ENCODE results near the gene BLOC1S2.
A peak's percentile ranks its signal among the peaks of the same experiment; 100 is the strongest.
"Not testable (repeated sequence)": the region's sequence is repeated elsewhere in the genome, so short reads cannot be mapped to it uniquely, and the experiment has no call there.

The BLOC1S2 gene

DNA sequence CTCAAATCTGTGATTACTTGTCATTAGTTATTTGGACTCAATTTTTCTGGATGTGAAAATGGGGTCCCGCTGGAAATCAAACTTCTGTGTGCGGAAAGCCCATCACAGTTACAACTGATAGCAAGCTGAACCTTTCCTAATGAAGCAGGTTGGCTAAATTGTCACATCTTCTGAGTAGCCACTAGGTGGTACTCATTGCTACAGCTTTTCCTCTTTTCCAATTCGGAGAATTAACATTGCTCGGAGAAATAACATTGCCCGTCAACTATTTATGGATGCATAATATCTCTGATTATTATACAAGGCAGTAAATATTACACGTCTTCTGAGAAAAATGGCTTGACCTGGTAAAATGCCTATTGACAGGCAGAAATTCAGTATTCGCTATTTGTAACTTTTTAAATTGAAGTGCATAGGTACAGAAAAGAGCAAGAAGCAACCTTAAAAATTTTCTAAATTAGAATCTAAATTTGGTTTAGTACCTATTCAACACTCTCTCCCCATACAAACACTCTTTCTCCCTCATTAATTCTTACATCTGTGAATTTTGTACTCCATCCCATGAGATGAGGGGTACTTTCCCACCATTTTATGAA lies 17.3 kb upstream of the BLOC1S2 start:
- intact Hi-C loops (cut with DNase I; ENCODE audit: low total_unique reads), result no loop called here
- Histone ChIP-seq H3K9me3 (no peaks in the 10 kb centered on the region), H3K4me1 (no peaks in the 10 kb centered on the region), H3K27me3 (peaks cover 0 to 39% of the 10 kb centered on the region in 2 donors), H3K27ac (no peak overlapping the region), H3K4me3 (no peak overlapping the region), H3K36me3 (no peaks in the 10 kb centered on the region)
- DNase-seq, result no peak
- TF ChIP-seq, protein P1, sequence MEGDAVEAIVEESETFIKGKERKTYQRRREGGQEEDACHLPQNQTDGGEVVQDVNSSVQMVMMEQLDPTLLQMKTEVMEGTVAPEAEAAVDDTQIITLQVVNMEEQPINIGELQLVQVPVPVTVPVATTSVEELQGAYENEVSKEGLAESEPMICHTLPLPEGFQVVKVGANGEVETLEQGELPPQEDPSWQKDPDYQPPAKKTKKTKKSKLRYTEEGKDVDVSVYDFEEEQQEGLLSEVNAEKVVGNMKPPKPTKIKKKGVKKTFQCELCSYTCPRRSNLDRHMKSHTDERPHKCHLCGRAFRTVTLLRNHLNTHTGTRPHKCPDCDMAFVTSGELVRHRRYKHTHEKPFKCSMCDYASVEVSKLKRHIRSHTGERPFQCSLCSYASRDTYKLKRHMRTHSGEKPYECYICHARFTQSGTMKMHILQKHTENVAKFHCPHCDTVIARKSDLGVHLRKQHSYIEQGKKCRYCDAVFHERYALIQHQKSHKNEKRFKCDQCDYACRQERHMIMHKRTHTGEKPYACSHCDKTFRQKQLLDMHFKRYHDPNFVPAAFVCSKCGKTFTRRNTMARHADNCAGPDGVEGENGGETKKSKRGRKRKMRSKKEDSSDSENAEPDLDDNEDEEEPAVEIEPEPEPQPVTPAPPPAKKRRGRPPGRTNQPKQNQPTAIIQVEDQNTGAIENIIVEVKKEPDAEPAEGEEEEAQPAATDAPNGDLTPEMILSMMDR (IDR thresholded peaks at IDR 0.05), result peak; percentile 36 to 40

DNA sequence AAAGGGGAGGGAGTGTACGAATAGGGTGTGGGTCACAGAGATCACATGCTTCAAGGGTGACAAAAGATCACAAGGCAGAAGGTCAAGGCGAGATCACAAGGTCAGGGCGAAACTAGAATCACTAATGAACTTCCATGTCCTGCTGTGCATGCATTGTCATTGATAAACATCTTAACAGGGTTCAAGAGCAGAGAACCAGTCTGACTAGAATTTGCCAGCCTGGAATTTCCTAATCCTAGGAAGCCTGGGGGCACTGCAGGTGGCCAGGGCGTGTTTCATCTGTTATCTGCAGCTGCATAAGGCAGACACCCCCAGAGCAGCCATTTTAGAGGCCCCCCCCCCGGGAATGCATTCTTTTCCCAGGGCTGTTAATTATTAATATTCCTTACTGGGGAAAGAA lies 14.6 kb upstream of the BLOC1S2 start:
- H3K27ac ChIP-seq; H3K36me3 ChIP-seq; DNase-seq; H3K9me3 ChIP-seq; H3K4me1 ChIP-seq; intact Hi-C loops (cut with DNase I; ENCODE audit: low total_unique reads); H3K4me3 ChIP-seq: not testable (repeated sequence)
- peaks cover 0 to 36% of the 10 kb centered on the region in 2 donors for H3K27me3 ChIP-seq

DNA sequence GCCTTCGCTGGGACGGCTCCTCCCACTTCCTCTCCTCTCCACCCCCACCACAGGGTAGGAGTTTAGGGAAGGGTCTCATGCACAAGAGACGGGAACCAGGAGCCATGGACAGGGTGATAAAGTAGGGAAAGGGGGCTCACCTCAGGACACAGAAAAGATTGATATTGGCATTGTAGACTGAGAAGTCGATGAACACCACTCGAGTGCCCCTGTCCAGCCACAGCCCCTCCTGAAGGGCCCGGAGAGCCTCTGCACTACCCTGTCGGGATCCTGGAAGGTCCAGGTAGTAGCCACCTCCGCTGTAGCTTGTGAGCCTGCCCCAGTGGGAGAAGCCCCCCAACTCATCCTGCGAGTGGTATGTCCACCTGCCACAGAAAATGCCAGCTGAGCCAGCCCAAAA lies 10.8 kb upstream of the BLOC1S2 start:
- no peaks in the 10 kb centered on the region for H3K4me1 ChIP-seq
- no peak overlapping the region for H3K27ac ChIP-seq
- DNase-seq, result no peak
- TF ChIP-seq, protein P1 (IDR thresholded peaks at IDR 0.05), result no peak
- no peaks in the 10 kb centered on the region for H3K9me3 ChIP-seq
- no peaks in the 10 kb centered on the region for H3K36me3 ChIP-seq
- H3K27me3 ChIP-seq, result peaks cover 0 to 33% of the 10 kb centered on the region in 2 donors
- intact Hi-C loops (cut with DNase I; ENCODE audit: low total_unique reads), result no loop called here
- no peak overlapping the region for H3K4me3 ChIP-seq

DNA sequence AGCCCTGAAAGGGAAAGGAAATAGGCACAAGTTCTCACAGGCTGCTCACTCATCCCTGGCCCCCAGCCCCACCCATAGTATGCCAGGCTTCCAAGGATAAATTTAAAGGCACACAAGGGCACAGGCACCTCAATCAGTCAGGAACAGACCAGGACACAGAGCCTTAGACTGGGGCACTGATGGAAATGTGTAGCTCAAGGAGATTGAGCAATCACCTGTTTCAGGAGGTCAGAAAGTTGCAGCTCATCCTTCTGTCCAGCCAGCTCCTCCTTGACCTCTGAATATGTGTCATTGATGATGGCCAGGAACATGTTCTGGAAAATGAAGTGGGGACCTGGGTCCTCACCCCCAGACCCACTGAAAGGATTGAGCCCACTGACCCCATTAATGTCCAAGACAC lies 6.6 kb upstream of the BLOC1S2 start:
- peaks cover 0 to 21% of the 10 kb centered on the region in 2 donors for H3K27me3 ChIP-seq
- no peak overlapping the region for H3K27ac ChIP-seq
- no peaks in the 10 kb centered on the region for H3K4me1 ChIP-seq
- no peaks in the 10 kb centered on the region for H3K9me3 ChIP-seq
- DNase-seq, result no peak
- TF ChIP-seq, protein P1 (IDR thresholded peaks at IDR 0.05), result no peak
- intact Hi-C loops (cut with DNase I; ENCODE audit: low total_unique reads), result no loop called here
- no peak overlapping the region for H3K4me3 ChIP-seq
- no peaks in the 10 kb centered on the region for H3K36me3 ChIP-seq

DNA sequence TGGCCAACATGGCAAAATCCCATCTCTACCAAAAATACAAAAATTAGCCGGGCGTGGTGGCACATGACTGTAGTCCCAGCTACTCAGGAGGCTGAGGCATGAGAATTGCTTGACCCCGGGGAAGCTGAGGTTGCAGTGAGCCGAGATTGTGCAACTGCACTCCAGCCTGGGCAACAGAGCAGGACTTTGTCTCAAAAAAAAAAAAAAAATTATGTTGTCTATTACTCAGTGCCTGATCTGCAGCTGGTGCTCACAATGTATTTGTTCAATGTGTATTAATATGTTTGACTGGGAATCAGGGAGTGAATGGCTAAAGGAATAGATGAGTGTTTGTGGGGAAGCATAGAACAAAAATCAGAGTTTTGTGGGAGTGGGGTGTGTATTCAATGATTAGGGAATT lies 5.8 kb upstream of the BLOC1S2 start:
- H3K27me3 ChIP-seq, result peaks cover 0 to 20% of the 10 kb centered on the region in 2 donors
- H3K27ac ChIP-seq; intact Hi-C loops (cut with DNase I; ENCODE audit: low total_unique reads); H3K9me3 ChIP-seq; H3K36me3 ChIP-seq; H3K4me1 ChIP-seq; H3K4me3 ChIP-seq: not testable (repeated sequence)
- peak in 1 of 2 donors; percentile 51 for DNase-seq

DNA sequence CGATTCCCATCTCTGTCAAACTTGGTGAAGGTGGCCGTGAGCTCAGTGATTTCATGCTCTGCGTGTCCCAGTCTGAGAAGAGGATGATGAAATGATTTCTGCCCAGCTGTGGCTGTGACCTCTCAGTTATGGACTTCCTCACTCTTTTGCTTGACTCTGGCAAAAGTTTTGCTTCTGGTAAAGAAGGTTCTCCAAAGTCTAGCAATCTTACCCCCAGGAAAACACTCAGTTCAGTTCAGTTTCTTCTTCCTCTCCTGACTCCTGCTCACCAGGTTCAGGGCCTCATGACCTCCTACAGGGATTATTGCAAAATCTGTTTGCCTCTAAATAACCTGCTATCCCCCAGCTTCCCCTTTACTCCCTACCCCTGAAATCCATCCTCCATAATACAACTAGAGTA lies 4.9 kb upstream of the BLOC1S2 start:
- Histone ChIP-seq H3K9me3 (no peaks in the 10 kb centered on the region), H3K36me3 (no peaks in the 10 kb centered on the region), H3K4me1 (peaks cover 0 to 7% (median 2%) of the 10 kb centered on the region in 4 donors), H3K27ac (no peak overlapping the region), H3K27me3 (peaks cover 0 to 12% of the 10 kb centered on the region in 2 donors), H3K4me3 (no peak overlapping the region)
- TF ChIP-seq, protein P1 (IDR thresholded peaks at IDR 0.05), result no peak
- intact Hi-C loops (cut with DNase I; ENCODE audit: low total_unique reads), result no loop called here
- DNase-seq, result no peak

DNA sequence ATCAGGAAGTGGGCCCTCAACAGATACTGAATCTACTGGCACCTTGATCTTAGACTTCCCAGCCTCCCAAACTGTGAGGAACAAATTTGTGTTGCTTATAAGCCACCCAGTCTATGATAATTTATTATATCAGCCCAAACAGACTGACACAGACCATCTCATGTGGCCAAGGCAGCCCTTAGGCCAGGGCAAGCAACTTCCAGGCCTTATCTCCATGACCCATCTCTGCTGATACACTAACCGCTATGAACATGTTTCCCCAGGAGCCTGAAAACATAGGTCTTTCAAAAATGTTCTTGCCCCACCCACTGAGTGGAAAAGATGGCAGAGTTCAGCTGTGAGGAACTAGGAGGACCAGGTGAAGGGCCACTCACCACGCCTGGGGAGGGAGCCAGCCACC lies 3.2 kb upstream of the BLOC1S2 start:
- intact Hi-C loops (cut with DNase I; ENCODE audit: low total_unique reads), result no loop called here
- TF ChIP-seq, protein P1 (IDR thresholded peaks at IDR 0.05), result no peak

More for the DNA sequence above, 3.2 kb upstream of the BLOC1S2 start:
- DNase-seq, result no peak
- H3K4me3 ChIP-seq, result no peak overlapping the region
- no peaks in the 10 kb centered on the region for H3K9me3 ChIP-seq
- peaks cover 0 to 20% (median 13%) of the 10 kb centered on the region in 4 donors for H3K4me1 ChIP-seq
- no peaks in the 10 kb centered on the region for H3K36me3 ChIP-seq
- H3K27me3 ChIP-seq, result peaks cover 0 to 8% of the 10 kb centered on the region in 2 donors
- no peak overlapping the region for H3K27ac ChIP-seq
